Frontal cortex (tissue), 4 donors: Measurements from ENCODE around the gene P3H3. TPM values are rescaled to one million over a fixed set of nuclear protein-coding genes. Genes with fewer than 3 reads are reported as not detected.
"Not testable (repeated sequence)": the region's sequence is repeated elsewhere in the genome, so short reads cannot be mapped to it uniquely, and the experiment has no call there.

Experiments used
- DNase-seq, 2 donors: peaks; one replicate each; pipeline ENCODE4 v3.0.0; 2012; ENCODE audit warnings: low spot score in 2 of 2
- FAIRE-seq: peaks from 2 replicates; lab custom pipeline; 2012; peaks lifted over from hg19 to GRCh38; lab: Jason Lieb, UNC
- total RNA-seq: library from RNA; depleted of rRNA; stranded (reverse); fragments of >200 nt; gene quantifications from one replicate; pipeline ENCODE4 v1.2.3, GENCODE V29; 2014
- donor health status: control.
- donor health status: control.
- donor health status: control.

Gene P3H3
- total RNA-seq, 1 donor from 2014 or later: 11.0 TPM

DNA sequence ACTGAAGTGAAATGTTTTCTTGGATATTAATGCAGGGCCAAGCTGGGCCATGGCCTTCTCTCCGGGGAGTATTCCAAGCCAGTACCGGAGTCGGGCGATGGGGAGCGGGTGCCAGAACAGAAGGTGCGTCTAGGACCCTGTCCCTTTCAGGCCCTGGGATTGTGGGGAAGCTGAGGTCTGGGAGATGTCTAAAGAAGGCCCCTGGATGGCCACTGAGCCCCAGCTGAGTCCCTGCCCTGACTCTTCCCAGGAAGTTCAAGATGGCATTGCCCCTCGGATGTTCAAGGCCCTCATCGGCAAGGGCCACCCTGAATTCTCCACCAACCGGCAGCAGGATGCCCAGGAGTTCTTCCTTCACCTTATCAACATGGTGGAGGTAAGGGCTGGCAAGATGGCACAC, 31.9 kb downstream of the P3H3 start:
- no peak for FAIRE-seq
- DNase-seq: no peak

DNA sequence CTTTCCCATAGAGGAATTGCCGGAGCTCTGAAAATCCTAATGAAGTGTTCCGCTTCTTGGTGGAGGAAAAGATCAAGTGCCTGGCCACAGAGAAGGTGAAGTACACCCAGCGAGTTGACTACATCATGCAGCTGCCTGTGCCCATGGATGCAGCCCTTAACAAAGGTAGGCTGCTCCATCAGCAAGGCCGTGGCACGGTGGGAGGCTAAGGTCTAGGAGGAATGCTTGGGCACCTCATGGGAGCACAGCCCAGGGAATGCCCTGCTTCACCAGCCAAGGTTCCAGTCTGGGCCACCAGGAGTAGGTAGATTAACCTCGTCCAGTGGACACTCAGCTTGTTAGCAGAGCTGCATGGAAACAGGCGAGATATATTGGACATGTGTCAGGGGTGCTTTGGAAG, 32.7 kb downstream of the P3H3 start:
- DNase-seq (no peak), FAIRE-seq (no peak)

DNA sequence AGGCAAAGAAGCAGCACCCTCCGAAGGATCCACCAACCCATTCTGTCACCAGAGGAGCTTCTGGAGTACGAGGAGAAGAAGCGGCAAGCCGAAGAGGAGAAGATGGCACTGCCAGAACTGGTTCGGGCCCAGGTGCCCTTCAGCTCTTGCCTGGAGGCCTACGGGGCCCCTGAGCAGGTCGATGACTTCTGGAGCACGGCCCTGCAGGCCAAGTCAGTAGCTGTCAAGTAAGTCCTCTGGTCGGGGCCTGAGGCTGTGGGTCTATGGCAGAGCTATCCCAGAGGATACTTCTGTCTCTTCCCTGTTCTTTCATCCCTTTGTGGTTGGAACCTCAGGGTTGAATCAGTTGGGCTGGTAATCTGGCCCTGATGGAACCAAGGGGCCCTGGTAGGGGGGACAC, 33.2 kb downstream of the P3H3 start:
- no peak for FAIRE-seq
- no peak for DNase-seq

DNA sequence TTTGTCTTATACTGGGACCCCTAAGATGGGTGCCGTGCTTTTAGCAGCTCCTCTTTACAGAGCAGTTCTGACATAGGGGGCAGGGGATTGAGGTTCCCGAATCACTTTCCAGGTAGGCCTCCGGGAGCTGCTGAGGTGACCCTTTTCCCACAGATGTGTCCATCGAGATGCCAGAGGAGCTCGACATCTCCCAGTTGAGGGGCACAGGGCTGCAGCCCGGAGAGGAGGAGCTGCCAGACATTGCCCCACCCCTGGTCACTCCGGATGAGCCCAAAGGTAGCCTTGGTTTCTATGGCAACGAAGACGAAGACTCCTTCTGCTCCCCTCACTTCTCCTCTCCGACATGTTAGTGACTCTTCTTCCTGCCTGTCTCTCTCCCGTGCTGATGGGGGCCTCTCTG, 34.8 kb downstream of the P3H3 start:
- no peak for DNase-seq
- no peak for FAIRE-seq

DNA sequence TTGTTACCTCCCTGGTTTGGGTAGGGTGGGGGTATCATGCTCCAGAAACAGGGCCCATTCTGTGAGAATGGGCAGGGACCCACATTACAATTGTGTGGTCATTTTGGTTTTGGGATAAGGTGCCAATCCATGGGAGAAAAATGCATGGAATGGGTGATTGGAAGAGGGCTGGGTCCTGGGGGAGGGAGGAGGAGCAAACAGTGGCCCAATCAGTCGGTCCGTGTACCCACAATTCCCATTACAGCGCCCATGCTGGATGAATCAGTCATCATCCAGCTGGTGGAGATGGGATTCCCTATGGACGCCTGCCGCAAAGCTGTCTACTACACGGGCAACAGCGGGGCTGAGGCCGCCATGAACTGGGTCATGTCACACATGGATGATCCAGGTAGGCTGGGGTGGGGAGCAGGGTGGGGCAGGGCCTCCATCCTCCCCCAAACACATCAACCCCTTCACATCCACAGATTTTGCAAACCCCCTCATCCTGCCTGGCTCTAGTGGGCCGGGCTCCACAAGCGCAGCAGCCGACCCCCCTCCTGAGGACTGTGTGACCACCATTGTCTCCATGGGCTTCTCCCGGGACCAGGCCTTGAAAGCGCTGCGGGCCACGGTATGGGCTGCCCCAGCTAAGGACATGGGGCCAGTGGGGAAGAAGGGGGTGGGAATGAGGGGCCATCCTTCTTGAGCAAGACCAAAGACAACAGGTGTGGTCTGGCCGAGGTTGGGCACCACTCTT, 35.5 kb downstream of the P3H3 start:
- no peak for FAIRE-seq
- no peak for DNase-seq

DNA sequence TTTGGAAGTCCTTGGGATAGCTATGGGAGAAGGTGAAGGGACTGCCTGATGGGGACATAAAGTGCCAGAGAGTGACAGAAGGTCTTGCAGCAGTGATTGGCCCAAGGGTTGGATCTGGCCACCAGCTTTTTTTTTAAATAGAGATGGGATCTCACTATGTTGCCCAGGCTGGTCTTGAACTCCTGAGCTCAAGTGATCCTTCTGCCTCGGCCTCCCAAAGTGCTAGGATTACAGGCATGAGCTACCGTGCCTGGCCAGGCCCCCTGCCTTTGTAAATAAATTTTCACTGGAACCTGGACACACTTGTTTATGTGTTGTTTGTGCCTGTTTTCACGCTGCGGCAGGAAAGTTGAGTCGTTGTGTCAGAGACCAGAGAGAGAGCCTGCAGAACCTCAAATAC, 37.1 kb downstream of the P3H3 start:
- FAIRE-seq, DNase-seq: not testable (repeated sequence)

DNA sequence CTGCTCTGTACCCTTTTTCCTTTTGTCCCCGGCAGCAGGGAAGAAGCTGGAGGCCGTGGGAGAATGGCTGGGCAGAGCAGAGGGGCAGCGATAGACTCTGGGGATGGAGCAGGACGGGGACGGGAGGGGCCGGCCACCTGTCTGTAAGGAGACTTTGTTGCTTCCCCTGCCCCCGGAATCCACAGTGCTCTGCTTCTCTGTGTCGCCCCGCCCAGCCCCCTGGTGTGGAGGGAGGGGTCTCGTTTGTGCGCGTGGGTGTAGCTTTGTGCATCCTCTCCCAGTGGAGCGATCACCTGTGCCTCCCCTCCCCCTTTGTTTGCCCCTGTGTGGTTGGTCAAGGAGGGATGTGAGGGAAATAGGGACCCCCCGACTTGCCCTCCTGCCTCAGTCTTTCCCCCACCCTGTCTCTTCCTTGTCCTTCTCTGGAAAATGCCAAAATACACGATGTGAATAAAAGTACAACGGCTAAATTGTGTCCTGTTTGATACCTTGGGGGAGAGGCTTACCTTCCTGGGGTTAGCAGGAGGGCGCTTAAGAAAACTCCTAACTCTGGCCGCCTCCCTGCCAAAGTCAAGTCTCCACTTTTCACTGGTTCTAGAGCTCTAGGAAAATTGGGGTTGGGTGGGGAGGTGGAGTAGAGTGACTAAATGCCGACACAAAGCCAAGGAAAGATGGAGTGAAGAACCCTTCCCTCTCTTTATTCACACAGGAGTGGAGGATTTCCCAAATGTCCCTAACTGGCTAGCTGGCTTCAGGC, 38.1 kb downstream of the P3H3 start:
- FAIRE-seq (no peak), DNase-seq (no peak)

DNA sequence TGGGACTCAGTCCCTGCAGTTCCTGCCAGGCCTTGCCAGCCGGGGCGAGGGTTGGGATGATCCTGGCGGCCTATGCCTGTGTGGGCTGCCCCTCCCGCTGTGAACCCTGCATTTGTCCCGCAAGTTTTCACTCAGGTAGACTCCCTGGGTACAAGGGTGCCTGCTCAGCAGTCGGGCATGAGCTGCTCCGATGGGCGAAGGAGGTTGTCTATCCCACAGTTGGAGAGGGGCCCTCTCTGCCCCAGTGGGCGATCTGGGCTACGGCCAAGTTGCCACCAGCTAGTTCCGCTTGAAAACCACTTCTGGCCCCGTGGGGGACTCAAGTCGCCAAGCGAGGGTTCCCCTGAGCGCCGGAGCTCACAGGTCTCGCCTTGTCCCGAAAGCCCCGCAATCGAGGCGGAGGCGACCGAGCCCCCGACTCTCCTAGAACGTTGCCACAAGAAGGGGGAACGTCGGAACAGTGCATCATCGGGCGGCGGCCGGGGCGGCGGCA, 38.8 kb downstream of the P3H3 start:
- peak in 1 of 2 donors; percentile 34 for DNase-seq
- FAIRE-seq: no peak

DNA sequence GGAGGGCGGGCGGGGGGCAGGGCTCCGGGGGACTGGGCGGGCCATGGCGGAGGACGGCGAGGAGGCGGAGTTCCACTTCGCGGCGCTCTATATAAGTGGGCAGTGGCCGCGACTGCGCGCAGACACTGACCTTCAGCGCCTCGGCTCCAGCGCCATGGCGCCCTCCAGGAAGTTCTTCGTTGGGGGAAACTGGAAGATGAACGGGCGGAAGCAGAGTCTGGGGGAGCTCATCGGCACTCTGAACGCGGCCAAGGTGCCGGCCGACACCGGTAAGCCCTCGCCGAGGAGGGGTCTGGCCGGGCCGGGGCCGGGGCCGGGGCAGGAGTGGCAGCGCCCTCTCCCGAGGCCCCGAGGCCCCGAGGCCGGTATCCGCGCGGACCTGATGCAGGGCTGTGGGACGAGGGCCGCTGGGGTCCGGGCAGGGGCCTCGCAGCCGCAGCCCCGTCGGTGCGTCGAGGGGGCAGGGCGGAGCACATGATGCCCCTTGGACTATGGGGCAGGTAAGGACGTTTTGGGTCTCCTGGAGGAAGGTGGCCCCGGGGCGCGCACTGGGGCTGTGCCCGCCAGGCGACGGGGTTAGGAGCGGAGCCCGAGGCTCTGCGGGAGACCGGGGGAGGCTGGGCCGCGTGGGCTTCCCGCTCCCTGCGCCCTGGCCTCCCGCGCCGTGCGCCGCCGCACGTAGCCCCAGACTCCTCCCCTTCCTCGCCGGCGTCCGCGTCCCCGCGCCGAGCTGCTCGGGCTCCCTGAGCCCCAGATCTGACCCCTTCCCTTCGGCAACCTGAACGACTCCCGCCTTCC, 39.4 kb downstream of the P3H3 start, which contains the start of gene TPI1:
Gene TPI1, plus strand, starts transcription at position 119 of the 798 bp plus-strand sequence. Its CDS starts 36 bp downstream, at position 155.
- peak; percentile 96 to 99 for DNase-seq
- no peak for FAIRE-seq

DNA sequence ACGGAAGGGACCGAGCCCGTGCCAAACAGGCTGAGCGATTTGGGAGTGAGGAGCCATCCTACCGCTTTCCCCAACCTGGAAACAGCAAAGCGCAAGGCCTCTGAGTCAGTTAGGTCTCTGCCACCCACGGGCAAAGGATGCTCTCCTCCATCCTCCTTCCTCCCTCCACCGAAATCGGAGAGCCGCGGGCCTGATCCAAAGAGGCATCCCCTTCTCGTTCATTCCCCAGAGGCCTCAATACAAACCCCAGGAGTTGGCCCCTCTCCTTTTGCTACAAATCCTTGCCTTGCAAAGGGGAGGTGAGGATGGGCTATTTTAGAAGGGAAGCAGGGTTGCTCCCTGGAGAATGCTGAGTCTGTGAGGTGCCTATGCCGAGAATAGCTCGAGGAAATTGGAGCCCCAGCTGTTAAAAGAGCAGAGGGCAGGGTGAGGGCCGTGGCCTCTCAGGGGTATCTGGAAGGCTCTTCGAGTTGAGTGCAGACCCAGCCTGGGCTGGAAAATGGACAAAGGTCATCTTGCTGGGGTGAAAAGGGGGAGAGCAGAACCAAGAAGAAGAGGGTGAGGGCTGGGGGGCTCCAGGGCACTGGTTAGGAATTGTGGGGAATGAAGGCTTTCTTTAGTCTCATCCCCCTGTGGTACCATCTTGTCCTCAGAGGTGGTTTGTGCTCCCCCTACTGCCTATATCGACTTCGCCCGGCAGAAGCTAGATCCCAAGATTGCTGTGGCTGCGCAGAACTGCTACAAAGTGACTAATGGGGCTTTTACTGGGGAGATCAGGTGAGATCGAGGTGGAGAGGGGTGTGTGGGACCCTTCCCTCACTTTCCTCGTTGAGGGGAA, 40.2 kb downstream of the P3H3 start:
- DNase-seq: no peak
- FAIRE-seq: no peak

DNA sequence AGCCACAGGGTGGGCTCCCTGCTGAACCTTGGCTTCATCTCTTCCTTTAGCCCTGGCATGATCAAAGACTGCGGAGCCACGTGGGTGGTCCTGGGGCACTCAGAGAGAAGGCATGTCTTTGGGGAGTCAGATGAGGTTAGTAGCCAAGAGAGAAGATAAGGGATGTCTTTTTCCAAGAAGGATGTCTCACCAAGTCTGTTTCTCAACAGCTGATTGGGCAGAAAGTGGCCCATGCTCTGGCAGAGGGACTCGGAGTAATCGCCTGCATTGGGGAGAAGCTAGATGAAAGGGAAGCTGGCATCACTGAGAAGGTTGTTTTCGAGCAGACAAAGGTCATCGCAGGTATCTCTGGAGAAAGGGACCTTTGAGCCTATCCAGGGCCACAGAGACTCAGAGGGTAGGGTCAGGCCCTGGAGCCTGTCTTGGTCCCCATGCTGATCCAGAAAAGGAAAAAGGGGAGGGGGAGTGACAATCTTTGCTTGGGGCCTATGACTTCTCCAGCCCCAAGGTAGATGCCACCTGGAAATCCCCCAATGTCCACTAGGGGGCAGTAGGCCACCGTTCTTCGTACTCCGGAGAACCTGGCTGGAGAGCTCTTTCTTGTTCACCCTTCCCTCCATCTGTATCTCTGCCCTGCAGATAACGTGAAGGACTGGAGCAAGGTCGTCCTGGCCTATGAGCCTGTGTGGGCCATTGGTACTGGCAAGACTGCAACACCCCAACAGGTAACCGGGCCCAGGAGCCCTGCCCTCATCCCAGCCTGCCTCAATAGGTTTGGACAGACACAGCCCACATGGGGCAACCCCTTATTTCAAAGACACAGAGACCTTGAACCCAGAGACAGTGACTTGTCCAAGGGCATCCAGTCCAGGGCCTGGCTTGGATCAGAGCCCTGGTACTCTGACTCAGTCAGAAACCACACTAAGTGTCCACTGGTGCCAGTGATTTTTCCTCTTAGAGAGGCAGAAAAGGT, 41.1 kb downstream of the P3H3 start:
- FAIRE-seq: no peak
- peak; percentile 75 to 78 for DNase-seq

DNA sequence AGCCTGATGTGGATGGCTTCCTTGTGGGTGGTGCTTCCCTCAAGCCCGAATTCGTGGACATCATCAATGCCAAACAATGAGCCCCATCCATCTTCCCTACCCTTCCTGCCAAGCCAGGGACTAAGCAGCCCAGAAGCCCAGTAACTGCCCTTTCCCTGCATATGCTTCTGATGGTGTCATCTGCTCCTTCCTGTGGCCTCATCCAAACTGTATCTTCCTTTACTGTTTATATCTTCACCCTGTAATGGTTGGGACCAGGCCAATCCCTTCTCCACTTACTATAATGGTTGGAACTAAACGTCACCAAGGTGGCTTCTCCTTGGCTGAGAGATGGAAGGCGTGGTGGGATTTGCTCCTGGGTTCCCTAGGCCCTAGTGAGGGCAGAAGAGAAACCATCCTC, 42.1 kb downstream of the P3H3 start:
- not testable (repeated sequence) for DNase-seq, FAIRE-seq

DNA sequence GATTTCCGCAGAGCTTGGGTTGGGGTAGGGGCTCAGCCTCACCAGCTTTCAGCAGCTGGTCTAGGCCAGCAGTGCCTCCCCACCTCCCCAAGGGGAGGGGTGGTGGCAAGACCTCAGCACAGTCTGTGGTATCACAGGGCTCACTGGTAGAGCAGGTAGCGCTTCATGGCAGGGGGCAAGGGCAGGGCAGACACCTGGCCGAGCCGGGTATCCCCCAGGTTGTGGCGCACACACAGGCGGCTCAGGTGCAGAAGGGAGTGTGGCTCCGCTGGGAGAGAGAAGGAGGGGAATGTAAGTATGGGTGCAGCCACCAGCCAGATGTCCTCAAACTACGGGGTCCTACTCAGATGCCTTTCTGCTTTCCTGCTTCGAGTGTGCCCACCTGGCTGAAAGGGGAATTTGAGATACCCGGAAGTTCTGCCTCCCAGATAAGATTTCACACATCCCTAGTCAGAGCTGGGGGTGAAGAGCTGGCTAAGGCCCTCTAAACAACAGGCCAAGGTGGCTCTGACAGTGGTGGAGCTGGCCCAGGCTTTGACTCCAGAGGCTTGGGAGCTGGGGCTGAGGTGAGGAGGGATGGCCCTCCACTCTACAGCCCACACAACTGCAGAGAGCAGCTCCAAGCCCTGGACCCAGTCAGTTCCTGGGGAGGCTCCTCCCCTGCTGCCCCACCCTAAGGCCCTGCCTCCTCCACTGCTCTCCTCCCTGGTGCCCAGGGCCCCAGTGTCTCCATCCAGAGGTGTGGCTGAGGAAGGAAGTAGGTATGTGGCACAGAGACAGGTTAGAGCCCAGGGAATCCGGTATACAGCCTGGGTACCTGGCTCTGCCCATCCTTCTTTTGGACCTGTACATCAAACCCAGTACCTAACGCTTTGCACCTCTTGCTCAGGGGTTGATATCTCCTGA, 43.1 kb downstream of the P3H3 start:
- DNase-seq (no peak), FAIRE-seq (no peak)

DNA sequence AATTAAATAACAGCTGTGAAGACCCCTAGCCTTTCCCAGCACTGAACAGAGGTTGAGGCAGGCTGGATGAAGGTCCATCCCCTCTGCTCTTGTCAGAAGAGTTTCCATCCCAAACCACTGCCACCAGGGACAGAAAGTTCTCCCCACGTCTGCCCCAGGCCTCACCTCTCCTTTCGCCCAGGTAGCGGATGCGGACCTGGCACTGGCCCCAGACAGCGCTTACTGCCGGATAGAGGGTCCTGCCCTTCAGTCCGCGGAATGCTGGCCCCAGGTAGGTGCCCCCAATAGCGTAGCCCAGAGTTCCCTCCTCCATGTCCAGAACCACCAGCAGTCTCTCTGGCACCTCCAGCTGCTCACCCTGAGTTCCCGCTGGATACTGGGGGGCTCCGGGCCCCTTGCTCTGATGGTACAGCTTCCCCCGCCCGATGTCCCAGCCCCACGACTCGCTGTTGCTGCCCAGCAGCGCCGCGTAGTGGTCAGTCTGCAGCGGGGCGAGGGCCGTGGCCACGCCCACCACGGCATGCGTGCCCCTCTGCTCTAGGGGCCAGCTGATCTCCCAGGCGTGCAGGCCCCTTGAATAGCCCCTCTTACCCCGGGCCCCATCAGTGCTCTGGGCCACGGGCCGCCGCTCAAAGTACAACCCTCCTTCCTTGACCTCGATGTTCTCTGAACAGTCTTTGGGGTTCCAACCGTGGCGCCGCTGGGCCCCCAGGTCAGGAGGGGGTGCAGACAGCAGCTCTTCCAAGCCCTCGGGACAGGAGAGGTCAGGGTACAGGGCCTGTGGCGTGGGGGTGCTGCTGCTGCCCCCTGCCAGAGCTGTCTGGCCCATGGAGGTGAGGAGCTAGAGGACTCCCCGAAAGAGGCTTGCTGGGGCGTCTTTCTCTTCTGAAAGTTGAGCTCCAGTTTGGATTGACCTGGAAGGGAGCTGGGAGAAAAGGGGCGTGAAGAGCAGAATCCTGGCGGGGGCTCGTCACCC, 44.2 kb downstream of the P3H3 start:
- FAIRE-seq (no peak), DNase-seq (peak; percentile 83 to 86)

DNA sequence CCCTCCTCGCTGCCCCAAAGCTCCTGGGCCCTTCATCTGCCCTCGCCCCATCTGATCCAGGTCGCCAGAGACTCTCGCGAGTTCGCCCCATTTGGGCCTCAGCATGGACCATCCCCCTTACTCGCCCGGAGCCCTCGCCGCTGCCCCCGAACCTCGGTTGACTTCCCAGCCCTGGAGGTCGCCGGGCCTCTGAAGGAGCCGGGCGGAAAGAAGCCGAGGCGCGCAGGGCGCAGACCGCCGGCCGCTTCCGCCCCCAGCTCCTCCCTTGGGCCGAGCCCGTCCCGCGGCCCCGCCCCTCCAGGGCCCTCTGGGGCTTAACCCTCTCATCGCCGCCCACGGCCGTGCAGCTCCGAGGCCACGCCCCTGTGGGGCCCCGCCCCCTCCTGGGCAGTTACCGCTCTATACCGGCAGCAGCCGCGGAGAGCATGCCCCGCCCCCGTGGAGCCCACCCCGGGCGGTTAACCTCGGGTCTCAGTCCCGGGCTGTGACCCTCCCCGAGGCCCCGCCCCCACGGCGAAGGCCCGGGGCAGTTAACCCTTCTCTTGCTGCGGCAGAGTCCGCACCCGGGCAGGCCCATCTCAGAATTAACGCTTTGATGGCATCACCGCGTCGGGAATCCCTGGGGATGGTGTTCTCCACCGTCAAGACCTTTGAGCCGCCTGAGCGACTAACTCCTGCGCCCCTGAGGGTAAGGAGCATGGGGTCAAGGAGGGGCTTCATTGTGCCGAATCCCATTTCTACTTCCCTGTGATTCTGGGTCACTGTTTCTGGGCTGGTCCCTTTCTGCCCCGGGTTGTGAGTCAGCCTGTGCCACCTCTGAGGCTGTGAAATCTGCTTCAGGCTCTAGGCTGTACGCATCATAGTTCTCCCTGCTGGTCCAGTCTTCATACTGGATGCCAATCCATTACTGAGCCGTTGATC, 45.1 kb downstream of the P3H3 start, which contains the start of gene SPSB2:
Gene SPSB2, minus strand, starts transcription at position 210 of the 921 bp plus-strand sequence. CDS start 402 bp downstream, outside the sequence.
- no peak for FAIRE-seq
- peak; percentile 93 to 94 for DNase-seq
